Psoas muscle (tissue), 8 donors: ENCODE results near the gene ALKBH6. TPM values are rescaled to one million over a fixed set of nuclear protein-coding genes. Genes with fewer than 3 reads are reported as not detected.
A peak's percentile ranks its signal among the peaks of the same experiment; 100 is the strongest.

Experiments used
- ATAC-seq, 4 donors: fragments of 200-7000 bp; cut with Tn5 transposase; one replicate each; pipeline ENCODE4 v1.9.1; 2020; ENCODE audit warnings: moderate library complexity in 3 of 4, mild to moderate bottlenecking in 2 of 4
- DNase-seq, 2 donors: peaks; one replicate each; pipeline ENCODE4 v3.0.0-alpha.2; 2020
- H3K27ac ChIP-seq: fragments of 200-600 bp; one replicate; pipeline ENCODE4 v1.8.0; 2022
- H3K27me3 ChIP-seq, 3 donors: fragments of 200-600 bp in 1 of 3; one replicate each; pipeline versions ENCODE4 v1.6.1 to v1.8.0; 2013 to 2022; ENCODE audit warnings: low read length in 2 of 3, mild to moderate bottlenecking in 2 of 3, moderate library complexity in 1 of 3; ENCODE audit not compliant: insufficient read depth in 3 of 3
- H3K36me3 ChIP-seq, 2 donors: fragments of 200-600 bp in 1 of 2; one replicate each; pipeline versions ENCODE4 v1.6.1 to v1.8.0; 2013 to 2022; ENCODE audit warnings: low read depth in 1 of 2, mild to moderate bottlenecking in 1 of 2, moderate library complexity in 1 of 2; ENCODE audit not compliant: insufficient read depth in 1 of 2
- H3K4me1 ChIP-seq: fragments of 200-600 bp; one replicate; pipeline ENCODE4 v1.8.0; 2022
- H3K4me3 ChIP-seq: fragments of 200-600 bp; one replicate; pipeline ENCODE4 v1.8.0; 2022; ENCODE audit warnings: mild to moderate bottlenecking
- H3K9me3 ChIP-seq: fragments of 200-600 bp; one replicate; pipeline ENCODE4 v1.8.0; 2022
- CTCF ChIP-seq: fragments of 200-600 bp; IDR thresholded peaks from one replicate; pipeline ENCODE4 v1.8.0; 2022; ENCODE audit warnings: antibody characterized with exemption
- WGBS, 3 donors: extraction: QIAGEN DNeasy Blood & Tissue Kit; methylation state at CpG; one replicate each; pipeline versions ENCODE4 v1.1.6 to v1.1.7; 2013; 5-methylcytosine and 5-hydroxymethylcytosine counted together
- intact Hi-C, 2 donors: fragments of 100-400 bp; cut with DNase I; formaldehyde crosslinking; loops; one replicate each; pipeline versions ENCODE4 v1.11.0 to v1.14.2; 2022
- polyA plus RNA-seq, 3 donors: library from polyadenylated mRNA; stranded (reverse); fragments of 200-250 nt; gene quantifications; one replicate each; pipeline ENCODE4 v1.2.3, GENCODE V29; 2013
- total RNA-seq, 4 donors: library from RNA; stranded (reverse); fragmentation: NEBNext Ultra II Directional in 2 of 4; extraction: Animal tissue kit (Norgen Biotek cat#: 25700) in 2 of 4; gene quantifications; one replicate each; pipeline versions ENCODE4 v1.2.1 to v1.2.4, GENCODE V29; 2021 to 2023
- donor health status: healthy with polysubstance abuse.
- donor health status: DM: no; HTN: no; CAD: no; lungs with moderate emphysema.
- donor health status: Bipolar disorder and iron deficiency.
- donor health status: healthy.
- donor health status: DM: yes; HTN: yes; CAD: no.
- donor health status: DM: no; HTN: no; CAD: no.
- donor health status: DM: no; HTN: no; CAD: no.
- donor health status: DM: yes; HTN: yes; CAD: no.

Gene ALKBH6
- total and polyA plus RNA-seq, 7 donors, result 7.1 to 22.3 (median 10.9) TPM

- intact Hi-C loops, result no loop called here
- no peak for TF ChIP-seq CTCF
- Histone ChIP-seq H3K27ac (no peak within 1 kb of the TSS), H3K27me3 (peaks cover 0 to 2% (median 0%) of the 10 kb centered on the region in 3 donors), H3K36me3 (peaks cover 0 to 2% of the 10 kb centered on the region in 2 donors), H3K4me3 (peak within 1 kb of the TSS; percentile 49), H3K4me1 (peaks cover 4% of the 10 kb centered on the region), H3K9me3 (no peaks in the 10 kb centered on the region)
- DNase-seq (no peak), ATAC-seq (peak in 1 of 4 donors; percentile 7)
- 45 to 51% (median 50%) methylated on average over 19 of the region's 19 CpGs for WGBS, 3 donors
Measured at GRCh38 chr19:36008336-36008978, 5.6 kb downstream of the ALKBH6 start, which contains the start of gene SYNE4. TSS of gene SYNE4 (minus strand) at chr19:36008813. CDS start at chr19:36008681, 132 bp downstream.

GRCh38 chr19:36006955-36007354, 7.1 kb downstream of the ALKBH6 start:
- Histone ChIP-seq H3K27me3 (peaks cover 0 to 2% (median 0%) of the 10 kb centered on the region in 3 donors), H3K27ac (no peak overlapping the region), H3K4me1 (no peaks in the 10 kb centered on the region), H3K9me3 (no peaks in the 10 kb centered on the region), H3K36me3 (peaks cover 0 to 4% of the 10 kb centered on the region in 2 donors), H3K4me3 (no peak overlapping the region)
- DNase-seq (no peak), ATAC-seq (no peak)
- TF ChIP-seq CTCF, result no peak
- WGBS, 3 donors, result 70 to 78% (median 76%) methylated on average over 5 of the region's 5 CpGs
- intact Hi-C loops, result no loop called here

GRCh38 chr19:36003284-36003683, 10.7 kb downstream of the ALKBH6 start:
- H3K27ac ChIP-seq, result no peak overlapping the region
- DNase-seq (no peak), ATAC-seq (no peak)
- intact Hi-C loops, result no loop called here
- H3K27me3 ChIP-seq, result no peaks in the 10 kb centered on the region
- WGBS, 3 donors, result 92 to 95% (median 93%) methylated on average over 4 of the region's 4 CpGs
- peaks cover 0 to 22% of the 10 kb centered on the region in 2 donors for H3K36me3 ChIP-seq
- no peak for TF ChIP-seq CTCF
- no peak overlapping the region for H3K4me3 ChIP-seq
- H3K4me1 ChIP-seq, result peaks cover 6% of the 10 kb centered on the region
- H3K9me3 ChIP-seq, result no peaks in the 10 kb centered on the region

GRCh38 chr19:36001605-36002004, 12.4 kb downstream of the ALKBH6 start:
- no peak for TF ChIP-seq CTCF
- intact Hi-C loops, result no loop called here
- no peak for DNase-seq
- Histone ChIP-seq H3K9me3 (no peaks in the 10 kb centered on the region), H3K27ac (no peak overlapping the region), H3K4me1 (peaks cover 10% of the 10 kb centered on the region), H3K4me3 (no peak overlapping the region), H3K27me3 (no peaks in the 10 kb centered on the region), H3K36me3 (peaks cover 0 to 38% of the 10 kb centered on the region in 2 donors)
- WGBS, 3 donors, result 95 to 99% (median 95%) methylated on average over 3 of the region's 3 CpGs
- ATAC-seq, result no peak

- ATAC-seq, result no peak
- Histone ChIP-seq H3K36me3 (peaks cover 0 to 32% of the 10 kb centered on the region in 2 donors), H3K4me1 (peaks cover 26% of the 10 kb centered on the region), H3K4me3 (peak overlapping the region; percentile 97), H3K27me3 (no peaks in the 10 kb centered on the region), H3K9me3 (no peaks in the 10 kb centered on the region), H3K27ac (no peak overlapping the region)
- WGBS, 3 donors, result 85 to 88% (median 86%) methylated on average over 8 of the region's 8 CpGs
- TF ChIP-seq CTCF, result no peak
- DNase-seq, result no peak
- intact Hi-C loops, result loop anchor here in 1 of 2 donors (10.0 kb wide), 1 partner anchor 118 kb away; the partner anchor contains the start of genes OVOL3, POLR2I and TBCB
Measured at GRCh38 chr19:35996777-35997176, 17.2 kb downstream of the ALKBH6 start.
